ENCODE measurements around the gene PRKCE.
A peak's percentile ranks its signal among the peaks of the same experiment; 100 is the strongest.
"Not testable (repeated sequence)": the region's sequence is repeated elsewhere in the genome, so short reads cannot be mapped to it uniquely, and the experiment has no call there.

The PRKCE gene

DNA sequence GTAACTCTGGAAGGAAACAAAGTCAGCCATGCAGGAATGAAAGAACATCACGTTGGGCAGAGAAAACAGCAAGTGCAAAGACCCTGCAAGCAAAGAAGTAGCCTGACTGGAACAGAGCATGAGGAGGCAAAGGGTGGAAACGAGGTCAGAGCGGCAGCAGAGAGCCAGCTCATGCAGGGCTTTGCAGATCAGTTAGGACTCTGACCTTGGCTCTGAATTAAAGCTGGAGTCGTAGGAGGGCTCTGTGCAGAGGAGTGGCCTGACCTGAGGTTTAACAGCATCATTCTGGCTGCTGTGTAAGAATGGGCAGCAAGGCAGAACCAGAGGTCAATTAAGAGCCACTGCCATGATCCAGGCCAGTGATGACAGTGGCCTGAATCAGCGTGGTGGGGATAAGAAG is 220.7 kb downstream of the PRKCE start:
- no peak for DNase-seq

DNA sequence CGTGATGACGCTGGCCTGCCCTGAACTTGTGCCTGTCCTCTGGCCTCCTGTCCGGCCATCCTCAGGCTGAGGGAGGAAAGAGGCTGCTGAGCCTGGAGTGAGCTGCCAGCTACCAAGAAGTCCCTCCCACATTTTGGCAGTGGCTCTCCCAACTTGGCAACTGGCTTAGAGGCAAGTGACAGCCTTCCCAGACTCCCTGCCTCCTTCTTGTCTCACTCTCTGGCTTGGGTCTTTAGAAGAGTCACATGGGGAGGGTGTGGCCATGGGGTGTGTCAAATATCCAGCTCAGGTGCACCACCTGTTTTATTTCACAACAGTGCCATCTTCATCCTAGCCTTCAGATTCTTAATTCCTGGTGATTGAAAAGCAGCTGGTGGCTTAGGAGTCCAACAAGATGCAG is 222.9 kb downstream of the PRKCE start:
- DNase-seq, result no peak

DNA sequence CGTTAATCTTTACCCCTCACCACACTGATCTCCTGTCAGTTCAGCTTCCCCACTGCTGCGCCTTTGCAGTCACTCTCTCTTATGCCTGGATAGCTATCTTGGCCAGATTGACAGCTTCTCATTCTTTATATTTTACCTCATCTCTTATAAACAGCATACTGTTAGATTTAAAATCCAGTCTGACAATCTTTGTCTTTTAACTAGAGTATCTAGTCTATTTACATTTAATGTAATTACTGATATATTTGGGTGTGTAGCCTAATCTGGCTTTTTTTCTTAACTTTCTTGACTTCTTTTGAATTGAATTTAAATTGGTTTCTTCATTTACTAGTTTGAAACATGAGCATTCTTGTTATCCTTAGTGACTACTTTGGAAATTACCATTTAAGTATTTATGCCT is 225.1 kb downstream of the PRKCE start:
- no peak for DNase-seq

DNA sequence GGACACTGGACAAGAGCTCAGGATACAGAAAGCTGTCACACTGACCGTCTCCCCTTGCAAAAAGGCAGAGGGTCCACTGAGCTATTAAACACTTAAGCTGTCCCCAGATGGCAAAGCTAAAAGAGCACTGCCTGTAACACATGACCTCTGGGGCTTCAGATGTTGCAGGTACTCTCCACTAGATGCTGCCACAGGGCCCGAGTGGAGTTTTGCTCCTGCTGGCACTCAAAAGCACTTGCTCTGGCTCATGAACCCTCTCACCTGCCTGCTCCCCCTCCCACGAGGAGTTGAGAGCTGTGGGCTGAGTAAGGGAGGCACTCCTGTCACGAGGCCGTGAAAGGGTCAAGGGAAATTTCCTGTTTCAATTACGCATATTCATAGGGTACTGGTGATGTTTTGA is 227.9 kb downstream of the PRKCE start:
- no peak for DNase-seq

DNA sequence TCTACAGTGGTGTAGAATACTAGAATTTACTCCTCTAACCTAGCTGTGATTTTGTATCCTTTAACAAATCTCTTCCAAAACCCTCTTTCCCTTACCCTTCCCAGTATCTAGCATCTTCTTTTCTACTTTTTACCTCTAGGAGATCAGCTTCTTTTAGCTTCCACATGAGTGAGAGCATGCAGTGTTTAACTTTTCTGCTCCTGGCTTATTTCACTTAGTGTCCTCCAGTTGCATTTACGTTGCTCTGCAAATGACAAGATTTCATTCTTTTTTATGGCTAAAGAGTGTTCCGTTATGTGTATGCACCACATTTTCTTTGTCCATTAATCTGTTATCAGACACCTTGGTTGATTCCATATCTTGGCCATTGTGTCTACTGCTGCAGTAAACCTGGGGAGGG is 228.5 kb downstream of the PRKCE start:
- no peak for DNase-seq

DNA sequence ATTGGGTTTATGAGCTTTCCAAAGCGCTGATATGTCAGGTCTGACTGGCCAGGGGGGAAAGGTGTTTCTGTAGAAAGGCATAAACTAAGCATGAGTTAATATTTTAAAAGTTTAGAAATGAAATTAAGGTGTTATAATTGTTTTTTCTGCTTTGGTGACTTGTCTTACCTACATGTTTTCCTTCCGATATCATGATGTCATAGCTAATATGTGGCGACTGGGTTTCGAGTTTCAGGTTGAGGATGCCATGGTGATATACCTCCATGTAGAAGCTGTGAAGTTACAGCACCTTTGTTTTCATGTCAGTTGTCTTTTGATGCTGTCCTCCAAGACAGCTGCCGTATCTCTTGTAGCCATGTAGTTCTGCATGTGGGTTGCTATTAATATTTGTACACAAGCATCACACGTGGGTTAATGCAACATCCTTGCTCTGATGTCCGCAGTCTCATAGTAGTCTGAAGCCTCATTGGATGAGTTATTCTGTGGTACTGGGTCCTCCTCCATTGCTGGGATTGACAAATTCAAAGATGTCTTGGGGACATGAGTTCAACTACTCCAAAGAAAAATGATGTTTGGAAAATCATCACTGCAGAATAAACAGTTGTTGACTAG is 230.6 kb downstream of the PRKCE start:
- no peak for DNase-seq

DNA sequence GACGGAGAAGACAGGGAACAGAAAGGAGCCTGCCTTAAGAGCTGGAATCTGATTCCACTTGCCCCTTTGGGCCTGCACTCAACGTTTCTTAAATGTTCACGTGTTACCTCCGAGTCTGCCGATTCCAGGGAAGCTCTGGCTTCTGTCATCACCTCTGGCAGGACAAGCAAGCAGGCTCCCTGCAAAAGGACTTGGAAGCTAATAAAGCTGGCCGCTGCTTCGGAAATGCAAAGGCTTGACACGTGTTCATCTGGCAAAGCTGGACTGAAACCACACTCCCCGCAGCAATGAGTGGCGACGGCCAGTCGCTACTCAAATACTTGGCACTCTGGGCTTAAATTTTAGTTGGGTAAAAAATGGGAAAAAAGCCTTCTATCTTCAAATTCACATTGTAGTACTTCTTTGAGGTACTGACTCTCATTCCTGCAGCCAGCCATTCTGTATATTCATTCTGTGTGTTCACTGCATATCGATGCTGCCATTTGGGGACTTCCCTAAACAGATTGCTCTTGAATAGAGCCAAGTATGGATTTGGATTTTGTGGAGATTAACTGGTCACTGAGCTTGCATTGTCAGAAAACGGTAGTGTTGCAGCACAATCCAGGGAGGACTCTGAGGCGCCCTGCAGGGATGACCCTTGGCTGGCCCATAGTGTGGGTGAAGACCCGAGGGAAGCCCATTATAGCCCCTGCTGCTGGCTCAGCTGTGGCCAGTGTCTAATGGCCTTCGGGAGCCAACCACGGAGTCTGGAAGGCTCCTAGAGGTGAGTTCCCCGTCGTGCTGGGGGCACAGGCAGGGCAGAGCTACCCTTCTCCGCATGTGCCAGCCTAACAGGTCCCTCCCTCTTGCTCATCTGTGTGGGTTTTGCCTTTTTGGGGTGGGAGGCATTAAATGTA is 231.5 kb downstream of the PRKCE start:
- no peak for DNase-seq

DNA sequence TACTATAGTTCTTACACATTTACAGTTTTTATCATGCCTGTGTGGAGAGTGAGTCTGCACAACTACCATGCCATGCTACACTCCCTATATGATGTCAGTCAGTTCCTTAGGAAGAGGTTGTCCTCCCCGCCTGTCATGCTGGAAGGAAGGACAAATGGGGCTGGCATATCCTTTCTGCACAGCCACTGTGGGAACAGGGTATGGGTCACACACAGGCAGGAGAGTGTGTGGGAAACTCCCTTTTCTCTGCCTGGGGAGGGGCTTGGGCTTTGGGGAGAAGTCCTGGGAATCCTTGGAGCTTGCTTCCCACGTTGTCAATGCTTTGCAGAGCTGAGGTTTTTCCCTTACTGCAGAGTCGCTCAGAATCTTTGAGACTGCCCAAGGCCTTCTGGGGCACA is 232.1 kb downstream of the PRKCE start:
- no peak for DNase-seq

DNA sequence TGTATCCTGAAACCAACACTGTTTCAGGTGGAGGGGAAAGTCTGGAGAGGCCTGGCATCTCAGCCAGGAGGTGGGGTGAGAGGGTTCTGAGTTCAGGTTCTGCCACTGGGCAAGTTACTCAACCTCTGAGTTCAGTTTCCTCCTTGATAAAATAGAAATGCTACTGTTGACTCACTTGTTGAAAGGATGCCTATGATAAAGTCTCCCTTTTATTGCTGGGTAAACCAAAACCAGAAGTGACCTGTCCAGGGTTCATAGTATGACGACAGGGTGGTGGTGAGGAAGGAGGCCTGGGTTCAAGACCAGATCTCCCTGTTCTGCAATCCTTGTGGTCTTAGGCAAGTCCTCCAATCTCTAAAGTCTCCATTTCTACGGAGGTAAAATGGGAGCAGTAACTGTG is 232.7 kb downstream of the PRKCE start:
- no peak for DNase-seq

DNA sequence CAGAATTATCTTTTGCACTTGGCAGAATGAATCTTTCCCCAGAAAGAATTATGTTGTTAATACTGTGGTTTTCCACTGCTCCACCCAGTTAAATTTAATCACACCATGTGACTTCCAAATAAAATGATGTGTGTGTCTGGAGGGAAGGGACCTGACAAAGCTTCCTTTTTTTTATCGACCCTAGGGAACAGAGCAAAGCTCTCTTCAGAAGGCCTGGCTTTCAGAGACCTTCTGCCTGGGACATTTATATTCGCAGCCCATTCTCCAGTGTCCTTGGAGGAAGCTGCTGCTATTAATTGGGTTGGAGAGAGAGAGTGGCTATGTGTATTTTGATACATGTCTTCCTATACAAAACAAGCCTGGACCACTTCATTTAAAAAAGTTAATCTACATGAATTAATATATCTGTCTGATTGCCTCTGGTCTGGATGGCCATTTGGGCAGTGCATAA is 233.7 kb downstream of the PRKCE start:
- DNase-seq, result no peak

DNA sequence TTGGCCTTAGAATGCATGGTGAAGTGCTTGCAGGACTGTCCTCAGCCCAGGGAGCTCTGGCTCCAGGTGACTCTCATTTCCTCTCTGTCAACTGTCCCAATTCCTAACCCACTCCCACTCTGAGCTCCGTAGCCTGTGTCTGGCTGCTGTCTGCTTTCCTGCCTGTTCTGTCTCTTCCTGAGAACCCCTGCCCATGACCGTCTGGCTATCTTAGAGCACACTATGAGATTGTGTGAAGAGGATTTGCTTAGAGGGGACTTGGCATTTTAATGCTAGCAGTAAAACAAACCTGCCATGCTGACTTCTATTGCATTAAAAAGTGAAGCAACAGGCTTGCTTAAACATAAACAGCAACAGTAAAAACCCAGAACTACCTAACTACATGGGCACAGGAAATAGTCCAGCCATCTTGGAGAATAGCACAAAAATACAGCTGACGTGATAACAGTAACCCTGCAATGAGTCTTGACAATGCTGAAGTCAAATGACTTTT is 234.7 kb downstream of the PRKCE start:
- no peak for DNase-seq

DNA sequence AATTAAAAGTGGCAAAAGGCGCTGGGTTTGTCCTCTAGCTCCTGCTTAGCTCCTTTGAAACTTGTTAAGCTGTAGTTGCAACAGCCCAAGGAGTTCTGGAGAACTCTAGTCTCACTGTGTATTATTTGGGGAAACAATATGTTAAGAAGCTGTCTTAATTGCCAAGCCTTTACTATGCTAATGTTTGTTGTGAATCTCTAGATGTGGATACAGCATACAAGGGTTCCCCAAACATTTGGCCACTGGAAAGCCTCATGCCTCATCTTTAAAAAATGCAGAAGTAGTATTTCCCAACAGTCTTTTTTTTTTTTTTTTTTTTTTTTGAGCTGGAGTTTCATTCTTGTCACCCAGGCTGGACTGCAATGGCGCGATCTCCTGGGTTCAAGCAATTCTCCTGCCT is 236.7 kb downstream of the PRKCE start:
- no peak for DNase-seq

DNA sequence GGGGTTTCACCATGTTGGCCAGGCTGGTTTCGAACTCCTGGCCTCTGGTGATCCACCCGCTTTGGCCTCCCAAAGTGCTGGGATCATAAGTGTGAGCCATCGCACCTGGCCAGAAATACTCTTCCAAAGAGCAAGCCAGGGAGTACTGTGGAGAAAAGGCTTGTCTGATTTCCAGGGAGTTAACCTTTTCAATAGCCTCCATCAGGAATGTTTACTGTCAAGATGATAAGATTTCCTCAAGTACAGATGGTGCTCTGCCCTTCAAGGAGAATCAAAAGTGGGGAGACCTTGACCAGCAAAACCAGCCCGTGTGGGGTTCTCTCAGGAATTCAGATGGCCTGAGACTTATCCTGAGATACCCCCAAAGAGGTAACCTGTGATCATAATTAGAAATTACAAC is 237.2 kb downstream of the PRKCE start:
- no peak for DNase-seq

DNA sequence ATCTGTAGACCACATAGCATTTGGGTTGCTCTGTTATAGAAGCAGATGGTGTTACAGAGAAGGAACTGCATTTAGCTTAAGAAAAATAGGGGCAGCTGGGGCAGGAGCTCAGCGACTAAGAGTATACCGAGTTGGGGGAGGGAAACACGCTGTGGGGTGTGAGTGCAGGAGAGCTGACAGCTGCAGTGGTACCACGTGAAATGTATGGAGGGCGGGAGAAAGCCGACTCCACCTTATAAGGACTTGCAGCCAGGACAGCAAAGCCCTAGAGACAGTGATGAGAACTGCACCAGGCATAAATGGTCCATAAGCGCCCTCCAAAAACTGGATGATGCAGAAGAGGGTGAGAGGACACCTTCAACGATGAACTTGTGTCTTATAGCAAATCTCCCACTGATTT is 237.6 kb downstream of the PRKCE start:
- peak; percentile 24 for DNase-seq

DNA sequence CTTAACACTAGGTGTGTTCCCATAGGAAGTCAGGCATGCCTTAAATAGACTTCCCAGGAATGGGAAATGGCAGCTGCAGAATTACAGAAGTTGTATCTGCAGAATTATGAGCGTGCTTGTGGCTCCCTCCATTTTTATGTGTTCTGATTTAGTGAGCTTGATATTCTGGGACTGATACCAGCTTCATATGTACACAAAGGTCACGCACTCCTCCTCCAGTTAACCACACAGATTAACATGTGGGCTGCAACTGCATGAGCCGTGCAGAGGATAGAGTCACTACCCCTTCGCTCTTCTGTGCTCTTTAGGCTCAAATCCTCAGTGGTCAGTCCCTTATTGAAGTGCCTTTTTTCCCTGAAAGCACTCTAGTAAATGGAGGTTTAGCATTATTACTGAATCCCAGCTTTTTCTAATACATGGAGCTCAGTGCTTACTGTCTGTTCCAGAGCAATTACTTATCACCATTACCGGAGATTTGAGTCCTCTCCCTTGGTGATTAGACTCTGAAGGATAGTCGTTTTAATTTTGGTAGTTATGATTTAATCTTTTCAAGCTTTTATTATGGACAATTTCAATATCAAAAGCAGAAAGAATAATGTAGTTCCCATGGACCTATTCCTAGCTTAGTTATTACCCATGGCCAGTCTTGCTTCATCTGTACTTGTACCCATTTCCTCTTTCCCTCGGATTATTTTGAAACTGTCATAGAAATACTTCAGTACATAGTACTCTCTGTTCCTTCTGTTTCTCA is 238.3 kb downstream of the PRKCE start:
- no peak for DNase-seq

DNA sequence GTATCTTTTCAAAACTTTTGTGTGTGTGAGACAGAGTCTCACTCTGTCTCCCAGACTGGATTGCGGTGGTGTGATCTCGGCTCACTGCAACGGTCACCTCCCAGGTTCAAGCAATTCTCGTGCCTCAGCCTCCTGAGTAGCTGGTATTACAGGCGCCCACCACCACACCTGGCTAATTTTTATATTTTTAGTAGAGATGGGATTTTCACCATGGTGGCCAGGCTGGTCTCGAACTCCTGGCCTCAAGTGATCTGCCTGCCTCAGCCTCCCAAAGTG is 238.8 kb downstream of the PRKCE start:
- not testable (repeated sequence) for DNase-seq

DNA sequence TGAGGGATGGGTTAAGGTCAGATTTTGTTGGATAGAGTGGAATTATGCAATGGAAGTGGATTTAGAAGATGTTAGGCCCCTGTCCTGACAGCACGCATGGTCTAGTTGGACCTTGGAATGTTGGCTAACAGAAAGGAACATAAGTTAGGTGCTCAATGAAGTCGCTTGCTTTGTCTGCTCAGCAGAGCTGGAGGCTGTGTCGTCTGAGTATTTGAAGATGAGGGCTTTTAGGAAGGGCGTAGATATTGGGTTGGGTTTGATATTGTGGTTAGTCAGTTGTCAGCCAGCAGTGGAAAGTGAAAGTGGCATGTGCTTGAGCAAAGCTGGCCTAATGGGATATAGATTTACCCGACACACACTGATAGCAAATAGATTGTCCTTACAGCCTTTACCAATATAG is 239.3 kb downstream of the PRKCE start:
- no peak for DNase-seq

DNA sequence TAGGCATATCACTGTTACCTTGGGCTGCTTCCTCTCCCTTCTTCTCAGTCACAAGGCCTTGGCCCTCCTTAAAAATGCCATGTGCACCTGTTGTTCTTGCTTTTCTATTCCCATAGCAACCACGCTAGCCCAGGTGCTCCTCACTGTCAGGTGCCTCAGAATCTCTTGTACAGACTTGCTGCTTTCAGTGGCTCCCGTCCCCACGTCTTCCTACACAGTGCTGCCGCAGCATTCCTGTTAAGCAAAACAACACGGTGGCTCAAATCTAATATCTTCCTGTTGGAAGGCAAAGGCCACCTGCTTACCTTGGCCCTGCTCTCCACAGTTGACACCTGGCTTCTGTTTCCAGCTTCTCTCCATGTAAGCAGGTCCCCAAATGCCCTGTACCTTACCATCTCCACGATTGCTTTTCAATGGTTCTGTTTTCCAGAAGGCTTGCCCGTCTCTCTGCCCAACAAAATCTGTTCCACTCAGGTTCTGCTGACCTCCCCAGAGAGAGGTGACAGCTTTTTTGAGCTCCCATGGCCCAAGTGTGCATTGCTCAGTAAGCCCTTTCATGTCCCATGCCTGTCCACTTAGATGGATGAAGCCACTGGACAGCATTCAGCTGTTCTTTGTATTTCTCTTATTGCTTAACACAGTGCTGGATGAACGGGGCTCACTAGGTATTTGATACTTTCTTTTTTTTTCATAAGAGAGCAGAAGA is 240.4 kb downstream of the PRKCE start:
- no peak for DNase-seq

DNA sequence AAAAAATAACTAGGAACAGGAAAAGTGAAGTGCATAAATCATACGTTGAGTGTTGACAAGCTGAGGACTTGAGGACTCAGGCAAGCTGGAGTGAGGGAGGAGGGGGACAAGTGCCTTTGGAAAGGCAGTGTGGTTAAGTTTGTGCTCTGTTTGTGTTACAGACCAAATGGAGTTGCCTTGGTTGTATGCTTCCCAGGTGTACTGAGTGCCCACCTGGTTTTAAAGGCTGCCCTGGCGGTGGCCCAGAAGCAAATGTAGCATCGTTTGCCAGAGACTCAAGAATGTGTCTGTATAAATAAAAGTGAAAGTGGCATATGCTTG is 240.9 kb downstream of the PRKCE start:
- DNase-seq, result no peak

DNA sequence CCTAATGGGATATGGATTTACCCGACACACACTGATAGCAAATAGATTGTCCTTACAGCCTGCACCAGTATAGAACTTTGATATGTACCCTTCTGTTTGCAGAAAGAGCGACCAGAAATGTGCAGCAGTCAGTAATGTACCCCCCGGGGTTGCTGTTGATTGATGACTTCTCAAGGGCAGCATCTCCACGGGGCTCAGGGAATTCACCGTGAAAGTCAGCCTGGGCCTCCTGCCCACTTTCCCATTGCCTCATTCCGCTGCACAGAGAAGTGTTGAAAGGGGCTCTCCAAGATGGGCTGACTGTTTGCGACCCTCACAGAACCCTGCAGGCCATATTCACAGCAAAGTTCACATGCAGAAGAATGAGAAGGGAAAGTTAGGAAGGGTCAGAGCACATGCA is 241.3 kb downstream of the PRKCE start:
- DNase-seq, result no peak

DNA sequence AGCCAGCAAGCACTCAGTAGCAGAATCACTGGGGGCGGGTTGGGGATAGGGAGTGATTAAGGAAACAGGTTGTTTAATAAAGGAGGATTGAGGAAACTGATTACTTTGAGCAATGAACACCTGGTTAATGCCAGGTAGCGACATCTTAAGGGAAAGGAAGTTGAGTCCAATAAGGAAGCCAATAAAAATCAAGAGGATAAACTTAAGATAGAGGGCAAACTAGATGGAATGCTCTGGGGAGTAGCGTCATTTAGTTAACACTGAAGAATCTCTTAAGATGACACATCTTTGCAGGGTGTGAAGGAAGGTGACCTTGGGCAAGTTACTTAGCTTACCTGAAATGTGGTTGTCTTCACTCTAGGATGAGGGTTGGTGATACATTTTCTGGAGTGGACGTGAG is 242.7 kb downstream of the PRKCE start:
- no peak for DNase-seq

DNA sequence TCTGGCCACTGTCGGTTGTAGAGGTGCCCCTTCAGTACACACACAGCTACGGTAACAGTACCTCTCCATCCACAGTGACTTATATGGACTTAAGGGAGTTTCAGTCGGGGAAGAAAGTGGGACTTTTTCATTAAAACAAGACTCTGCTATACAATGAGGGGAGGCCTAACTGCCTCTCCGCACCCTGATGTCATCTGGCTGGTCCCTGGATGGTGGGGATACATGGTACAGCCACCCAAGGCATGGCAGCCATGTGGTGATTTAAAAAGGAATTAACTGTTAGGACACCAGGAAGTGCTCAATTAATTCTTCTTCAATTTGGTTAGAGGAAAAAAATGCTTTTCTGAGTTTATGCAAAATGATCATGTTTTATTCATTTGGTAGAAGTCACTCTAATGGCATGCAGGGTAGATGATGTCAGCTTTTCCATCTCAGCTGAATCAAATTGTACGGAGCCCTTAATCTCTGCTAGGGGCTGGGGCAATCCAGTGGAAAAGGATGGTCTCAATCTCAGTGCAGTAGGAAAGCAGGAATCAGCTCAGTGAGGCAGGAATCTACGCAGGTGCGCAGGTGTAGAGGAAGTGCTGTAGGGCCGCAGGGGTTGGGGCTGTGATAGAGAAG is 243.9 kb downstream of the PRKCE start:
- DNase-seq, result no peak

DNA sequence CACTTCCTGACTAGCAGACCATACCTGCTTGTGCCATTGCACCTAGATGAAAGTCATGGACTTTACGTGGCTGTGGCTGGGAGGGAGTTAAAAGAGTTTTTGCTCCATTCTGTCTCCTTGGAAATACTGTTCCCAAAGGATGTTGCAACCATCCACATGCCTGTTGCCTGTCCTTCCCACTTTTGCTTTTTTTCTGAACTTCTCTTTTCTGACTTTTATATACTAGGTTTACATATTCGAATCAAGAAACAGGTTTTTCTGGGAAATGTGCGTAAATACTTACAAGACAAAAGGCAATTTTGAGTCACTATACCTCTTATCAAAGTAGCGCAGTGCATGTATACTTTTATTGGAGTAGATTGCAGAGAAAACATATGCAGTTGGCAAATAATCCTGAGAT is 244.8 kb downstream of the PRKCE start:
- DNase-seq, result no peak

Measured in activated T-cell treated with anti-CD3 and anti-CD28 coated beads, Interleukin-2, amount 50 U/mL, for 1 hour (primary cell).